Measurements from ENCODE around the gene EPHB1. TPM values are rescaled to one million over a fixed set of nuclear protein-coding genes. Genes with fewer than 3 reads are reported as not detected.

Gene EPHB1
- total RNA-seq, 1 experiment from 2014 or later = 0.86 TPM

DNA sequence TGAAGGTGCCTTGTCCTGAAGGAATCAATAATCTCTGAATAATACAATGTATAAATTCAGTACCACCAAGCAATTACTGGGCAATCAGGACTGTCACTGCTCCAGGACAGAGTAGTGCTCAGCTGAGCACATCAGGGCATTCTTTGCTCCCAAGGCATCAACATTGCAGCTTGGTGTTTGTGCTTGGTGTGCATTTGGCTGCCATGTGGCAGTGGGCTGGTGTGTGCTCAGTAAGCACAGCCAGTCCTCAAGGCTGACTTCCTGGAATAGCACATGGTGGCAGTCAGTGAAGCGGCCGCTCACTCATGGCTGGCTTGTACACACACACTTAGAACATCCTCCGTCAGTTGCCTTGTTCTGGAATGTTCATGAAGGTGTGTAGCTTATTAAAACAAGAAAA is 217.0 kb downstream of the EPHB1 start:
- ChIA-PET CTCF (no interaction called here), POLR2A (no interaction called here), RAD21 (ENCODE audit: low non-redundant PET in 1 of 2, low total read pairs in 2 of 2, uncharacterized antibody in 2 of 2, unreplicated experiment in 2 of 2) (no interaction called here)
- Histone ChIP-seq H4K20me1 (ENCODE audit: insufficient read depth) (no peaks in the 10 kb centered on the region), H3K4me3 (replicated peaks in 1 of 2; ENCODE audit: low read depth in 1 of 2, low read length in 2 of 2) (no peak overlapping the region), H3K27ac (ENCODE audit: low read depth, low read length) (no peak overlapping the region), H3K9ac (ENCODE audit: low read length) (no peak overlapping the region), H3K9me2 (ENCODE audit: insufficient read depth) (no peaks in the 10 kb centered on the region), H3K36me3 (ENCODE audit: control insufficient read depth in 1 of 2, insufficient read depth in 2 of 2, low read length in 2 of 2) (no peaks in the 10 kb centered on the region), H3K4me1 (ENCODE audit: control insufficient read depth in 1 of 2, insufficient read depth in 2 of 2, low read length in 2 of 2) (no peaks in the 10 kb centered on the region), H3K4me2 (ENCODE audit: low read length) (no peak overlapping the region), H3K79me2 (ENCODE audit: insufficient read depth, low read length) (no peaks in the 10 kb centered on the region), H2AFZ (ENCODE audit: low read depth, low read length, poor library complexity, severe bottlenecking) (no peak overlapping the region), H3K9me3 (ENCODE audit: control insufficient read depth in 1 of 2, insufficient read depth in 1 of 2, low read depth in 1 of 2, low read length in 2 of 2) (no peaks in the 10 kb centered on the region), H3K27me3 (ENCODE audit: insufficient read depth, low read length) (peaks cover 6% of the 10 kb centered on the region; the same call in 1 of the 2 replicates)
- intact Hi-C loops (cut with micrococcal nuclease) = no loop called here
- DNase-seq (ENCODE audit: low read depth, low spot score) (no peak), ATAC-seq (no peak)
- TF ChIP-seq YY1 (IDR thresholded peaks at IDR 0.05; ENCODE audit: extremely low read depth, insufficient replicate concordance, low read depth, low read length) (no peak), SRF (IDR thresholded peaks at IDR 0.05; ENCODE audit: low read depth) (no peak), EGR1 (IDR thresholded peaks at IDR 0.05; ENCODE audit: low read depth) (no peak), SIN3A (IDR thresholded peaks at IDR 0.05; ENCODE audit: low read depth) (no peak), TCF7L2 (IDR thresholded peaks at IDR 0.05; ENCODE audit: borderline replicate concordance, extremely low read depth, insufficient read depth, insufficient read length) (no peak), CBX3 (IDR thresholded peaks at IDR 0.05; ENCODE audit: low read depth) (no peak), SP1 (IDR thresholded peaks at IDR 0.05; ENCODE audit: low read depth) (no peak), POLR2A (IDR thresholded peaks at IDR 0.05; ENCODE audit: borderline replicate concordance, extremely low read depth, insufficient read depth, insufficient read length) (no peak), ZNF274 (IDR thresholded peaks at IDR 0.05; ENCODE audit: low read depth, low read length) (no peak), ELF1 (IDR thresholded peaks at IDR 0.05; ENCODE audit: borderline replicate concordance, low read depth) (no peak), CEBPB (IDR thresholded peaks at IDR 0.05; ENCODE audit: low read depth) (no peak), JUND (IDR thresholded peaks at IDR 0.05) (no peak)
- TF ChIP-seq, protein P1, sequence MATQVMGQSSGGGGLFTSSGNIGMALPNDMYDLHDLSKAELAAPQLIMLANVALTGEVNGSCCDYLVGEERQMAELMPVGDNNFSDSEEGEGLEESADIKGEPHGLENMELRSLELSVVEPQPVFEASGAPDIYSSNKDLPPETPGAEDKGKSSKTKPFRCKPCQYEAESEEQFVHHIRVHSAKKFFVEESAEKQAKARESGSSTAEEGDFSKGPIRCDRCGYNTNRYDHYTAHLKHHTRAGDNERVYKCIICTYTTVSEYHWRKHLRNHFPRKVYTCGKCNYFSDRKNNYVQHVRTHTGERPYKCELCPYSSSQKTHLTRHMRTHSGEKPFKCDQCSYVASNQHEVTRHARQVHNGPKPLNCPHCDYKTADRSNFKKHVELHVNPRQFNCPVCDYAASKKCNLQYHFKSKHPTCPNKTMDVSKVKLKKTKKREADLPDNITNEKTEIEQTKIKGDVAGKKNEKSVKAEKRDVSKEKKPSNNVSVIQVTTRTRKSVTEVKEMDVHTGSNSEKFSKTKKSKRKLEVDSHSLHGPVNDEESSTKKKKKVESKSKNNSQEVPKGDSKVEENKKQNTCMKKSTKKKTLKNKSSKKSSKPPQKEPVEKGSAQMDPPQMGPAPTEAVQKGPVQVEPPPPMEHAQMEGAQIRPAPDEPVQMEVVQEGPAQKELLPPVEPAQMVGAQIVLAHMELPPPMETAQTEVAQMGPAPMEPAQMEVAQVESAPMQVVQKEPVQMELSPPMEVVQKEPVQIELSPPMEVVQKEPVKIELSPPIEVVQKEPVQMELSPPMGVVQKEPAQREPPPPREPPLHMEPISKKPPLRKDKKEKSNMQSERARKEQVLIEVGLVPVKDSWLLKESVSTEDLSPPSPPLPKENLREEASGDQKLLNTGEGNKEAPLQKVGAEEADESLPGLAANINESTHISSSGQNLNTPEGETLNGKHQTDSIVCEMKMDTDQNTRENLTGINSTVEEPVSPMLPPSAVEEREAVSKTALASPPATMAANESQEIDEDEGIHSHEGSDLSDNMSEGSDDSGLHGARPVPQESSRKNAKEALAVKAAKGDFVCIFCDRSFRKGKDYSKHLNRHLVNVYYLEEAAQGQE (IDR thresholded peaks at IDR 0.05; ENCODE audit: low read depth) = no peak
- TF ChIP-seq, protein P2, sequence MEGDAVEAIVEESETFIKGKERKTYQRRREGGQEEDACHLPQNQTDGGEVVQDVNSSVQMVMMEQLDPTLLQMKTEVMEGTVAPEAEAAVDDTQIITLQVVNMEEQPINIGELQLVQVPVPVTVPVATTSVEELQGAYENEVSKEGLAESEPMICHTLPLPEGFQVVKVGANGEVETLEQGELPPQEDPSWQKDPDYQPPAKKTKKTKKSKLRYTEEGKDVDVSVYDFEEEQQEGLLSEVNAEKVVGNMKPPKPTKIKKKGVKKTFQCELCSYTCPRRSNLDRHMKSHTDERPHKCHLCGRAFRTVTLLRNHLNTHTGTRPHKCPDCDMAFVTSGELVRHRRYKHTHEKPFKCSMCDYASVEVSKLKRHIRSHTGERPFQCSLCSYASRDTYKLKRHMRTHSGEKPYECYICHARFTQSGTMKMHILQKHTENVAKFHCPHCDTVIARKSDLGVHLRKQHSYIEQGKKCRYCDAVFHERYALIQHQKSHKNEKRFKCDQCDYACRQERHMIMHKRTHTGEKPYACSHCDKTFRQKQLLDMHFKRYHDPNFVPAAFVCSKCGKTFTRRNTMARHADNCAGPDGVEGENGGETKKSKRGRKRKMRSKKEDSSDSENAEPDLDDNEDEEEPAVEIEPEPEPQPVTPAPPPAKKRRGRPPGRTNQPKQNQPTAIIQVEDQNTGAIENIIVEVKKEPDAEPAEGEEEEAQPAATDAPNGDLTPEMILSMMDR (IDR thresholded peaks at IDR 0.05 in 2 of 3, conservative IDR thresholded peaks at IDR 0.05 in 1 of 3; ENCODE audit: borderline replicate concordance in 1 of 3, insufficient read depth in 1 of 3, low read depth in 2 of 3, low read length in 2 of 3) = no peak
- TF ChIP-seq, protein P3, sequence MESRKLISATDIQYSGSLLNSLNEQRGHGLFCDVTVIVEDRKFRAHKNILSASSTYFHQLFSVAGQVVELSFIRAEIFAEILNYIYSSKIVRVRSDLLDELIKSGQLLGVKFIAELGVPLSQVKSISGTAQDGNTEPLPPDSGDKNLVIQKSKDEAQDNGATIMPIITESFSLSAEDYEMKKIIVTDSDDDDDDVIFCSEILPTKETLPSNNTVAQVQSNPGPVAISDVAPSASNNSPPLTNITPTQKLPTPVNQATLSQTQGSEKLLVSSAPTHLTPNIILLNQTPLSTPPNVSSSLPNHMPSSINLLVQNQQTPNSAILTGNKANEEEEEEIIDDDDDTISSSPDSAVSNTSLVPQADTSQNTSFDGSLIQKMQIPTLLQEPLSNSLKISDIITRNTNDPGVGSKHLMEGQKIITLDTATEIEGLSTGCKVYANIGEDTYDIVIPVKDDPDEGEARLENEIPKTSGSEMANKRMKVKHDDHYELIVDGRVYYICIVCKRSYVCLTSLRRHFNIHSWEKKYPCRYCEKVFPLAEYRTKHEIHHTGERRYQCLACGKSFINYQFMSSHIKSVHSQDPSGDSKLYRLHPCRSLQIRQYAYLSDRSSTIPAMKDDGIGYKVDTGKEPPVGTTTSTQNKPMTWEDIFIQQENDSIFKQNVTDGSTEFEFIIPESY (IDR thresholded peaks at IDR 0.05; ENCODE audit: extremely low read depth, insufficient replicate concordance, low read length) = no peak
- no TSS peak for BruUV-seq (replicated peaks)

Data from HCT116 (cell line).